Measurements from ENCODE around the gene PPP1R9A.

DNA sequence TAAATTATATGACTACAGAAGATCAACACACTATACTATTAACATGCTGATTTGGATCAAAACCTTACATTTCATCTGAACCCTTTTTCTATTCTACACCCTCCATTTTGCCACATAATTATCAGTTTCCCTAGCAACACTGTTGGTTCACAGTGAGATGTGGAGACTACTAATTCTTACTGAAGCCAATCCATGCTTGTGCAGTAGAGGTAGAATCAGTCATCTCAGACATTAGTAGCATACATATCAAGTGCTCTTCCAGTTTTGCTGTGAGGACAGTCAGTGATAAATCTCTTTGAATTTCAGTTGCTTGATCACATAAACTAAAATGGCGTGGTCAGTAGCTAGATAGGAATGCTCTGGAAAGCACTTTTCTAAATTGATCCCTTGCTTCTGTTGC is 346.6 kb downstream of the PPP1R9A start:
- TF ChIP-seq CTCF (IDR thresholded peaks at IDR 0.05) (no peak), POLR2AphosphoS5 (IDR thresholded peaks at IDR 0.05) (no peak)

All from gastroesophageal sphincter (tissue), 3 donors.